GM06990 (cell line): ENCODE data around the gene CCDC33.

ENCODE experiments used
- DNase-seq: peaks from one replicate; pipeline ENCODE4 v3.0.0-alpha.2; 2011; ENCODE audit not compliant: insufficient read length; ENCODE audit errors: extremely low read depth
- H3K27me3 ChIP-seq: replicated peaks from 2 replicates; pipeline ENCODE4 v1.6.0; 2011; ENCODE audit warnings: low read length; ENCODE audit not compliant: control insufficient read depth, insufficient read depth
- H3K36me3 ChIP-seq: 2 replicates; pipeline ENCODE4 v1.5.1; 2011; ENCODE audit warnings: low read length; ENCODE audit not compliant: control insufficient read depth, insufficient read depth
- H3K4me3 ChIP-seq: replicated peaks from 2 replicates; pipeline ENCODE4 v1.5.1; 2011; ENCODE audit warnings: low read depth, mild to moderate bottlenecking, control low read depth, low read length
- TF ChIP-seq, protein P1 (sequence below): IDR thresholded peaks from 2 replicates; pipeline ENCODE4 v1.5.1; 2011; ENCODE audit warnings: low read length, control low read depth, mild to moderate bottlenecking, inconsistent platforms; ENCODE audit not compliant: insufficient read depth, poor library complexity, severe bottlenecking

Gene CCDC33

GRCh38 chr15:74369084-74369745 is 133.1 kb downstream of the CCDC33 start:
- DNase-seq, result no peak
- no peaks in the 10 kb centered on the region for H3K36me3 ChIP-seq
- H3K27me3 ChIP-seq, result no peaks in the 10 kb centered on the region; the same call in 1 of the 2 replicates

DNA sequence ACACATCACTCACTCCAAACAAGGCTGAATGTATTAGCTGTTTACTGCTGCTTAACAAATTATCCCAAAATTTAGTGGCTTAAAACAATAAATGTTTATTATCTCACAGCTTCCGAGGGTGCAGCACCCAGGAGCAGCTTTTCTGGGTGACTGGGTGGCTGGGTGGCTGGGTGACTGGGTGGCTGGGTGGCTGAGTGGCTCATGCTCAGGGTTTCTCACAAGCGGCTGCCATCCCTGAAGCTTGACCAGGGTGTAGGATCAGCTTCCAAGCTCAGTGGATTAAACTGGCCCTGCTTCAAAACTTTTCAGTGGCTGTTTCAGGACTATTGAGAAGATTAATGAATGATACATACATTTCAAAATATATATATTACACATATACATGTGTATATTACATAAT is 133.6 kb downstream of the CCDC33 start:
- DNase-seq, result no peak
- no peaks in the 10 kb centered on the region for H3K36me3 ChIP-seq
- TF ChIP-seq, protein P1, sequence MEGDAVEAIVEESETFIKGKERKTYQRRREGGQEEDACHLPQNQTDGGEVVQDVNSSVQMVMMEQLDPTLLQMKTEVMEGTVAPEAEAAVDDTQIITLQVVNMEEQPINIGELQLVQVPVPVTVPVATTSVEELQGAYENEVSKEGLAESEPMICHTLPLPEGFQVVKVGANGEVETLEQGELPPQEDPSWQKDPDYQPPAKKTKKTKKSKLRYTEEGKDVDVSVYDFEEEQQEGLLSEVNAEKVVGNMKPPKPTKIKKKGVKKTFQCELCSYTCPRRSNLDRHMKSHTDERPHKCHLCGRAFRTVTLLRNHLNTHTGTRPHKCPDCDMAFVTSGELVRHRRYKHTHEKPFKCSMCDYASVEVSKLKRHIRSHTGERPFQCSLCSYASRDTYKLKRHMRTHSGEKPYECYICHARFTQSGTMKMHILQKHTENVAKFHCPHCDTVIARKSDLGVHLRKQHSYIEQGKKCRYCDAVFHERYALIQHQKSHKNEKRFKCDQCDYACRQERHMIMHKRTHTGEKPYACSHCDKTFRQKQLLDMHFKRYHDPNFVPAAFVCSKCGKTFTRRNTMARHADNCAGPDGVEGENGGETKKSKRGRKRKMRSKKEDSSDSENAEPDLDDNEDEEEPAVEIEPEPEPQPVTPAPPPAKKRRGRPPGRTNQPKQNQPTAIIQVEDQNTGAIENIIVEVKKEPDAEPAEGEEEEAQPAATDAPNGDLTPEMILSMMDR, result no peak
- no peak overlapping the region for H3K4me3 ChIP-seq
- H3K27me3 ChIP-seq, result no peaks in the 10 kb centered on the region; the same call in 1 of the 2 replicates

More at GRCh38 chr15:74369084-74369745, 133.1 kb downstream of the CCDC33 start:
- TF ChIP-seq, protein P1, result no peak
- H3K4me3 ChIP-seq, result no peak overlapping the region

DNA sequence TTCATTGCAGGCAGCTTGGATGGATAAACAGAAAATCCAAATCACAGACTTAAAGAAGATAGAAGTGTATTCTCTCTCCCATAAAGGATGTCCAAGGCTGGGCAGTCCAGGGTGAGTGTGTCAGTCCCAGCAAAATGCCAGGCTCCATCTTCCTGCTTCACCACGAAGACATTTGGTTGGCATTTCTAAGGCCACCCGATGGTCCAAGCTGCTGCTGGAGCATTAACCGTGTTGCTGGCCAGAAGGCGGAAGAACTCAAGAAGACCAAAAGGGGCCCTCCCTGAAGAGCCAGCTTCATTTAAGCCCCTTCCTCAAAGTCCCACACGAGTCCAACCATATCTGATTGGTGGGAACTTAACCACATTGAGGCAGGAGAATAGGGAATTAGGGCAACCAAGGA is 134.3 kb downstream of the CCDC33 start:
- TF ChIP-seq, protein P1, result no peak

GRCh38 chr15:74373056-74373650 is 137.0 kb downstream of the CCDC33 start:
- TF ChIP-seq, protein P1, result no peak
- H3K36me3 ChIP-seq, result no peaks in the 10 kb centered on the region
- H3K4me3 ChIP-seq, result peak overlapping the region; percentile 68; the same call in 1 of the 2 replicates
- H3K27me3 ChIP-seq, result no peaks in the 10 kb centered on the region
- DNase-seq, result no peak

More for the DNA sequence above, 134.3 kb downstream of the CCDC33 start:
- Histone ChIP-seq H3K36me3 (no peaks in the 10 kb centered on the region), H3K4me3 (no peak overlapping the region), H3K27me3 (no peaks in the 10 kb centered on the region; the same call in 1 of the 2 replicates)
- DNase-seq, result no peak

DNA sequence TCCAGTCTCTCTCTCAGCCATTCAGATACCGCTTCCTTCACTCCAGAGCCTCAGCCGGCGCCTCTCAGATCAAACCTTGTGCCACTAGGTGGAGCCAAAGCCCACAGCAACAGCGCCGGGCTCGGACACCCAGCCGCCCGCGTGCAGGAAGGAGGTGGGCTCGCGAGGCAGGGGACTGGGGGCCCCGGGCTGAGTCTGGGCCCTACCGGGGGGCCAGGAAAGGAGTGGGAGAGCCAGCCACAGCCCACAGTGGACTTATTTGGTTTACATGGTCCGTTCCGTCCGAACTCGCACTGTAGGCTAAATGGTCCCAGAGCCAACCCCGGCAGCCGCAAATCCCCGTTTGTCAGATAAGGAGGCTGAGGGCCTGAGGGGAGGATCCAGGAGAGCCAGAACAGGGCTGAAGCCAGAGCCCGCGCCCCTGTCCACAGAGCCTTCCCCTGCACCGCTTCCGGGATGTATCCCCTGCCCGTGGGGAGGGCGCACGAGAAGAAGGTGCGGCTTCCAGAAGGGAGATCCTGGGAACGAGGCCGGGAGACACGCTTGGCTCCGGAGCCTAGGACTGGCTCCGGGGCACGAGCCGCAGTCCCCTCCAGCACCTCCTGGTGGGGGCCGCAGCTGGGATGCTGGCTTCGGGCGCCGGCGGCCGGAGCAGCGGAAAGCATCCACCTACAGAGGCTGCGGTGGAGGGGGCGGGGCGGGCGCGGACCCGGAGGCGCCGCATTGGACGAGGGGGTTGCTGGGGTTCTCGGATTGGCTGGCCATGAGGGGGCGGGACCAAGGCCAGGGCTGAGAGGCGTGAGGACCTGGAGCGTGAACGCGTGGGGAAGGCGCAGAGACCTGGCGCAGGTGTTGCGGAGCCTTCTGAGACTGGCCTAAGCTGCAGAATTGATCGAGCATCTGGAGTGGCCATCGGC is 137.9 kb downstream of the CCDC33 start:
- Histone ChIP-seq H3K4me3 (peak overlapping the region; percentile 68), H3K27me3 (no peaks in the 10 kb centered on the region), H3K36me3 (no peaks in the 10 kb centered on the region)
- TF ChIP-seq, protein P1, result peak; percentile 91
- DNase-seq, result peak; percentile 96
